Measurements from ENCODE around the gene ZKSCAN1.

ZKSCAN1 gene

GRCh38 chr7:100080907-100081534 is 65.6 kb downstream of the ZKSCAN1 start:
- DNase-seq (ENCODE audit: low spot score) = peak; percentile 18

GRCh38 chr7:100081535-100082102 is 66.2 kb downstream of the ZKSCAN1 start, which contains the start of gene ZNF3:
TSS of gene ZNF3 (minus strand) at chr7:100081723. CDS start at chr7:100077357, 4,366 bp downstream.
- DNase-seq (ENCODE audit: low spot score) = peak; percentile 97

- no peak for DNase-seq (ENCODE audit: low spot score)
Observed at GRCh38 chr7:100082978-100083377, 67.6 kb downstream of the ZKSCAN1 start.

GRCh38 chr7:100085515-100085914 is 70.1 kb downstream of the ZKSCAN1 start:
- no peak for DNase-seq (ENCODE audit: low spot score)

- DNase-seq (ENCODE audit: low spot score) = peak; percentile 74
Observed at GRCh38 chr7:100087055-100087750, 71.8 kb downstream of the ZKSCAN1 start.

- no peak for DNase-seq (ENCODE audit: low spot score)
Observed at GRCh38 chr7:100088095-100088620, 72.8 kb downstream of the ZKSCAN1 start.

GRCh38 chr7:100088621-100089457 is 73.4 kb downstream of the ZKSCAN1 start, which contains the start of gene COPS6:
TSS of gene COPS6 (plus strand) at chr7:100088969. CDS start at chr7:100088991, 22 bp downstream.
- peak; percentile 87 for DNase-seq (ENCODE audit: low spot score)

- DNase-seq (ENCODE audit: low spot score) = no peak
Observed at GRCh38 chr7:100089458-100090196, 74.2 kb downstream of the ZKSCAN1 start.

- DNase-seq (ENCODE audit: low spot score) = no peak
Observed at GRCh38 chr7:100090527-100091410, 75.4 kb downstream of the ZKSCAN1 start.

Data from AG20443 (cell line).